ENCODE measurements around the gene KCNF1. TPM values are rescaled to one million over a fixed set of nuclear protein-coding genes. Genes with fewer than 3 reads are reported as not detected.

KCNF1 gene
- total and polyA plus RNA-seq, 12 donors, result 0.10 to 0.42 (median 0.24) TPM; not detected in 4

DNA sequence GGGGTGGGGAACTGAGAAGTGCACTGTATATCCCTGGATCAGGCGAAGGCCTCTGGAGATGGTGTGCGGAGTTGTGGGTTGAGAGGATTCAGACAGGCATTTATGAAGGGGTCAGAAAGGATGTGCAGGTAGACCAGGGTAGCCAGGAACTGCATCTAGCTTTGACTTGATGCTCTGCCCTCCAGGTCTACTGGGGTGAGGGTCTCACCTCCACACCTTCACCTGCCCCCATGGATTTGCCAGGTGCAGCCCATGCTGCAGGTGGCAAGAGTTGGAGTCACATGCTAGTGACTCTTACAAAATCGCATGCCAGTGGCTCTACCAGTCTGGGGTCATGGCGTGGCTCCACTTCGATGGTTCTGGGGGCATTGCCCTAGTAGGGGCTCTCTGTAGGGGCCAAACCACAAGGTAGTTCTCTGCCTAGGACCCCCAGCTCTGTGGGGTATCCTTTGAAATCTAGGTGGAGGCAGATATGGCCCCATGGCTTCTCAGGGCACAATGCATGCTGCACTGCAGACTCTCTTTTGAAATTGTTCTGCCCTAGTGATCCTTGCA is 18.9 kb upstream of the KCNF1 start:
- Histone ChIP-seq H3K36me3 (no peaks in the 10 kb centered on the region), H3K4me3 (no peak overlapping the region), H3K9me3 (no peaks in the 10 kb centered on the region), H3K27me3 (no peaks in the 10 kb centered on the region), H3K4me1 (peaks cover 0 to 8% (median 0%) of the 10 kb centered on the region in 9 donors), H3K27ac (no peak overlapping the region)
- TF ChIP-seq, protein P1, sequence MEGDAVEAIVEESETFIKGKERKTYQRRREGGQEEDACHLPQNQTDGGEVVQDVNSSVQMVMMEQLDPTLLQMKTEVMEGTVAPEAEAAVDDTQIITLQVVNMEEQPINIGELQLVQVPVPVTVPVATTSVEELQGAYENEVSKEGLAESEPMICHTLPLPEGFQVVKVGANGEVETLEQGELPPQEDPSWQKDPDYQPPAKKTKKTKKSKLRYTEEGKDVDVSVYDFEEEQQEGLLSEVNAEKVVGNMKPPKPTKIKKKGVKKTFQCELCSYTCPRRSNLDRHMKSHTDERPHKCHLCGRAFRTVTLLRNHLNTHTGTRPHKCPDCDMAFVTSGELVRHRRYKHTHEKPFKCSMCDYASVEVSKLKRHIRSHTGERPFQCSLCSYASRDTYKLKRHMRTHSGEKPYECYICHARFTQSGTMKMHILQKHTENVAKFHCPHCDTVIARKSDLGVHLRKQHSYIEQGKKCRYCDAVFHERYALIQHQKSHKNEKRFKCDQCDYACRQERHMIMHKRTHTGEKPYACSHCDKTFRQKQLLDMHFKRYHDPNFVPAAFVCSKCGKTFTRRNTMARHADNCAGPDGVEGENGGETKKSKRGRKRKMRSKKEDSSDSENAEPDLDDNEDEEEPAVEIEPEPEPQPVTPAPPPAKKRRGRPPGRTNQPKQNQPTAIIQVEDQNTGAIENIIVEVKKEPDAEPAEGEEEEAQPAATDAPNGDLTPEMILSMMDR (IDR thresholded peaks at IDR 0.05), result no peak
- DNase-seq (no peak), ATAC-seq (no peak)
- WGBS, 2 donors, result 71 to 84% methylated on average over 5 of the region's 5 CpGs
- intact Hi-C loops (cut with DNase I), result no loop called here

- Histone ChIP-seq H3K9me3 (no peaks in the 10 kb centered on the region), H3K27me3 (no peaks in the 10 kb centered on the region), H3K4me1 (peaks cover 0 to 8% (median 0%) of the 10 kb centered on the region in 9 donors), H3K36me3 (no peaks in the 10 kb centered on the region), H3K4me3 (no peak overlapping the region), H3K27ac (no peak overlapping the region)
- no peak for DNase-seq
- ATAC-seq, result no peak
- intact Hi-C loops (cut with DNase I), result no loop called here
- 71 to 73% methylated on average over 4 of the region's 4 CpGs for WGBS, 2 donors
- TF ChIP-seq, protein P1 (IDR thresholded peaks at IDR 0.05), result no peak
These were observed 17.3 kb upstream of the KCNF1 start for GRCh38 chr2:10894264-10894935.

- 88 to 92% methylated on average over 2 of the region's 2 CpGs for WGBS, 2 donors
- H3K27ac ChIP-seq, result no peak overlapping the region
- H3K4me3 ChIP-seq, result no peak overlapping the region
- H3K27me3 ChIP-seq, result no peaks in the 10 kb centered on the region
- H3K36me3 ChIP-seq, result no peaks in the 10 kb centered on the region
- TF ChIP-seq, protein P1 (IDR thresholded peaks at IDR 0.05), result no peak
- intact Hi-C loops (cut with DNase I), result no loop called here
- H3K9me3 ChIP-seq, result no peaks in the 10 kb centered on the region
- peaks cover 0 to under 1% (median 0%) of the 10 kb centered on the region in 9 donors for H3K4me1 ChIP-seq
- DNase-seq (no peak), ATAC-seq (no peak)
These were observed 16.5 kb upstream of the KCNF1 start for GRCh38 chr2:10895231-10895630.

- Histone ChIP-seq H3K27ac (no peak overlapping the region), H3K36me3 (no peaks in the 10 kb centered on the region), H3K4me3 (no peak overlapping the region), H3K27me3 (no peaks in the 10 kb centered on the region), H3K9me3 (no peaks in the 10 kb centered on the region), H3K4me1 (no peaks in the 10 kb centered on the region)
- intact Hi-C loops (cut with DNase I), result no loop called here
- no peak for ATAC-seq
- TF ChIP-seq, protein P1 (IDR thresholded peaks at IDR 0.05), result no peak
- DNase-seq, result no peak
- WGBS, 2 donors, result 73 to 92% methylated on average over 4 of the region's 4 CpGs
These were observed 13.8 kb upstream of the KCNF1 start for GRCh38 chr2:10897956-10898355.
